Nephron progenitor cell (in vitro differentiated cells): Measurements from ENCODE around the gene CST9.
A peak's percentile ranks its signal among the peaks of the same experiment; 100 is the strongest.

ENCODE experiments used
- DNase-seq: peaks from one replicate; pipeline ENCODE4 v3.0.0; 2021
- H3K27ac Mint-ChIP-seq: 2 replicates; pipeline ENCODE4 v1.8.0; 2021; ENCODE audit warnings: mild to moderate bottlenecking, moderate library complexity, mixed read lengths
- H3K27me3 Mint-ChIP-seq: 2 replicates; pipeline ENCODE4 v1.8.0; 2021; ENCODE audit warnings: mild to moderate bottlenecking, low read depth, mixed read lengths; ENCODE audit not compliant: poor library complexity
- H3K36me3 Mint-ChIP-seq: 2 replicates; pipeline ENCODE4 v1.8.0; 2021; ENCODE audit warnings: low read depth, mixed read lengths
- H3K4me1 Mint-ChIP-seq: 2 replicates; pipeline ENCODE4 v1.8.0; 2021; ENCODE audit warnings: mixed read lengths
- H3K4me3 Mint-ChIP-seq: 2 replicates; pipeline ENCODE4 v1.8.0; 2021; ENCODE audit warnings: mild to moderate bottlenecking, moderate library complexity, mixed read lengths
- H3K9me3 Mint-ChIP-seq: 2 replicates; pipeline ENCODE4 v1.8.0; 2021; ENCODE audit warnings: mild to moderate bottlenecking, moderate library complexity, mixed read lengths
- TF ChIP-seq, protein P1 (sequence below): fragments of 200-600 bp; sonication (generic); IDR thresholded peaks from 2 replicates; pipeline ENCODE4 v1.5.0; 2021; ENCODE audit warnings: antibody characterized with exemption

The CST9 gene

DNA sequence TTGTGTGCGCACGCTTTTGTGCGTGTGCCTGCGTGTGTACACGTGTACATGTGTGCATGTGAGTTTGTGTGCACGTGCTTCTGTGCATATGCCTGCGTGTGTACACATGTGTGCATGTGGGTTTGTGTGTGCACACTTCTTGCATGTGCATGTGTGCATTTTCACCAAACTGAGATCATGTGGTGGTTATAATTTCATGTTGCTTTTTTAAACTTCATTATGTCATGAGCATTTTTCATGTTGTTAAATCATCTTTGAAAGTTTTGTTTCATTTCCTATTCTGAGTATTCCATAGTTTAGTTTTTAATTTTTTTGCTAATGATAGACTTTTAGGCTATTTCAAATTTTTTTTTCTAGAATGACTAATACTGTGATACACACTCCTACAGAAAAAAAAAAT is 38.4 kb upstream of the CST9 start:
- Mint-ChIP-seq H3K4me3 (no peak overlapping the region), H3K36me3 (no peaks in the 10 kb centered on the region), H3K27me3 (no peaks in the 10 kb centered on the region), H3K27ac (no peak overlapping the region), H3K9me3 (no peaks in the 10 kb centered on the region), H3K4me1 (peaks cover 22% of the 10 kb centered on the region)
- no peak for DNase-seq
- TF ChIP-seq, protein P1, sequence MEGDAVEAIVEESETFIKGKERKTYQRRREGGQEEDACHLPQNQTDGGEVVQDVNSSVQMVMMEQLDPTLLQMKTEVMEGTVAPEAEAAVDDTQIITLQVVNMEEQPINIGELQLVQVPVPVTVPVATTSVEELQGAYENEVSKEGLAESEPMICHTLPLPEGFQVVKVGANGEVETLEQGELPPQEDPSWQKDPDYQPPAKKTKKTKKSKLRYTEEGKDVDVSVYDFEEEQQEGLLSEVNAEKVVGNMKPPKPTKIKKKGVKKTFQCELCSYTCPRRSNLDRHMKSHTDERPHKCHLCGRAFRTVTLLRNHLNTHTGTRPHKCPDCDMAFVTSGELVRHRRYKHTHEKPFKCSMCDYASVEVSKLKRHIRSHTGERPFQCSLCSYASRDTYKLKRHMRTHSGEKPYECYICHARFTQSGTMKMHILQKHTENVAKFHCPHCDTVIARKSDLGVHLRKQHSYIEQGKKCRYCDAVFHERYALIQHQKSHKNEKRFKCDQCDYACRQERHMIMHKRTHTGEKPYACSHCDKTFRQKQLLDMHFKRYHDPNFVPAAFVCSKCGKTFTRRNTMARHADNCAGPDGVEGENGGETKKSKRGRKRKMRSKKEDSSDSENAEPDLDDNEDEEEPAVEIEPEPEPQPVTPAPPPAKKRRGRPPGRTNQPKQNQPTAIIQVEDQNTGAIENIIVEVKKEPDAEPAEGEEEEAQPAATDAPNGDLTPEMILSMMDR = no peak

DNA sequence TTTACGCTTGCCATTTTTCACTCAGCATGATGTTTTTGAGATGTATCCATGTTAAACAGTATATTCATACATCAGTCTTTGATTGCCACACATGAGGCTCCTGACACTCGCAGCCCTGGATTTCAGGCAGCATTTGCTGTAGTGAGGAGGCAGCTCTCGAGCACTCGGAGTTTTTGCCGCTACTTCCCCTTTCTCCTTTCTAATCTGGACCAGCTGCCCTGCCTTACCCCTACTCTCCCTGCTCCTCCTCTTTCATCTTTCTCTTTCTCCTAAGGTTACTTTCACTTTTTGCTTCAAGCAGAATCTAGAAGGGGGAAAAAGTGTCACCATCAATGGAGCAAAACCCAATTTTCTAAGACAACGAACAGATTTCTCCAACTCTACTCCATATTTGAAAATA is 37.9 kb upstream of the CST9 start:
- H3K27me3 Mint-ChIP-seq = no peaks in the 10 kb centered on the region
- peaks cover 27% of the 10 kb centered on the region for H3K4me1 Mint-ChIP-seq
- no peaks in the 10 kb centered on the region for H3K36me3 Mint-ChIP-seq
- no peaks in the 10 kb centered on the region for H3K9me3 Mint-ChIP-seq
- no peak overlapping the region for H3K4me3 Mint-ChIP-seq
- TF ChIP-seq, protein P1 = no peak
- no peak for DNase-seq
- no peak overlapping the region for H3K27ac Mint-ChIP-seq

DNA sequence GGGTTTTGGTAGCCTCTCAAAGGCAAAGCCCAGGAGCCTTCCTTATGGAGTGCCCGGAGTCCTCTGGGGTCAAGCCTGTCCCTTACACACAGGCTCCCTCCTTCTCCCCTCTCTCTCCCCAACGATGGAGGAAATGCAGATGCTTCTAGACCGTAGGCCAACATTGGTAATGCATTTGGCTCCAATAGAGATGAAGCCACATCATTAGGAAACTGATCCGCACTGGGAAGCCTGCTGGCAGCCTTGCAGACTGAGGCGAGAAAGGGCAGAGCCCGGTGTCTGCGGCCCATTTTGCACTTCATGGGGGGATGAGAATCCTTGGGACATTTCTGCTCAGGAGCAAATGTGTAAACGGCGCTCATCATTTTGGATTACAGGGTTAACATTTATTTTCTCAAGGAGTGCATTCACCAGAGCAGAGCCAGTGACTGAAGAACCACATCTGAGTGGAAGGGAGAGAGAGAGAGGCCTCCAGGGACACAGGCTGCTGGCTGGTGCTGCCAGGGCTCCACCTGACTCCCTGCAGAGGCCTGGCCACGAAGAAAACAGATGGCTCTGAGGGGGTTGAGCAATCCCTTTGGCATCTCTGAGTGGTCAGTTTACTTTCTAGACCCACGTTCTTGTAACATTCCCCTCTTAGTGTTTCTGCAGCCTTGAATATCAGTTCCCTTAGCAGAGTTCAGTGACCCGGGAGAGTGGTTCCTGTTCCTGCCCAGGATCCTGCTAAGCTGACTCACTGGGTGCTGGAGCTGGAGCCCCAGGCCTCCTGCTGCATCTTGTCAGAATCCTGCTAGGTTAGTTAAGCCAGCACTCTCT is 36.4 kb upstream of the CST9 start:
- no peak overlapping the region for H3K4me3 Mint-ChIP-seq
- TF ChIP-seq, protein P1 = no peak
- H3K4me1 Mint-ChIP-seq = peaks cover 29% of the 10 kb centered on the region
- DNase-seq = no peak
- no peak overlapping the region for H3K27ac Mint-ChIP-seq
- H3K27me3 Mint-ChIP-seq = no peaks in the 10 kb centered on the region
- no peaks in the 10 kb centered on the region for H3K36me3 Mint-ChIP-seq
- no peaks in the 10 kb centered on the region for H3K9me3 Mint-ChIP-seq

DNA sequence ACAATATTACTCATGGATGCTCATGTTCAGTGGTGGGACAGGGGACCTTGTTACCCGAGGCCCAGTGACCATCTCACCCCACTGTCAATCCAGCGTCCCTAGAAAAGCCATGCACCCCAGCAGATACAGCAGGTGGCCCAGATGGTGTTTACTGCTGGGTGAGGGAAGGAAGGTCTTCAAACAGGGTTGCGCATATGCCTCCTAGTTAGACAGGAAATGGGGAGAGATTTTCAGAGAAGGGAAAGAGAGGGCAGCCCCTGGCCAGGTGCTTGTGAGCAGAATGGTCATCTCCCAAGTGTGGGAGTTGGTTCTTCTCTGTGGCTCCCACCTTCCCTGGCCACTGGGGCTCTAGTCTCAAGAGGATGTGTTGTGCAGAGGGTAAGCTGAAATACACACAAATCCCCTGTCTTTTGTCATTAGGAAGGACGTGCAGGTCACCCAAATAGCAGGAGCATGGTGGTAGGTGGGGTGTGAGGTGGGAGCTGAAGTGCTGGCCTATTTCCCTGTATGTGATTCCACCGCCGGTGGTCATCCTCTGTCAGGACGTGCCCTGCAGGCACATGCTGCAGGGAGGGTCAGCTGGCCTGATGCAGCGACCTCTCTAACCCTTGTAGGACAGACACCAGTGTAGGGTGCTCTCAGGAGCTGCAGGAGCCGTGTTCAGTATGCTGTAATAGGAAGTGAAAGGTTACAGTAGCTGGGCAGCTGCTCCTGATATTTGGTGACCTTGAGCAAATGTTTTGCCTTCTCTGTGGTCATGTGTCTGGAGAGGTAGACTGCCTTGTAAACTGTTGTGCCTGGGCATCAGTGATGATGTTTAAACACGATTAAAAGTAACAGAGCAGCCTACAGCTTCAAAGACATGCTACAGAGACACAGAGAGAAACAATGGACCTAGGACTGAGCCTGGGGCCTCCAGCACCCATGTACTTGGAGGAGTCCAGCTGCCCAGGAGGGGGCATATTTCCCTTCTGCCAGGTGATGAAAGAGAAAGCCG is 35.3 kb upstream of the CST9 start:
- peak overlapping the region; percentile 25 for H3K27ac Mint-ChIP-seq

DNA sequence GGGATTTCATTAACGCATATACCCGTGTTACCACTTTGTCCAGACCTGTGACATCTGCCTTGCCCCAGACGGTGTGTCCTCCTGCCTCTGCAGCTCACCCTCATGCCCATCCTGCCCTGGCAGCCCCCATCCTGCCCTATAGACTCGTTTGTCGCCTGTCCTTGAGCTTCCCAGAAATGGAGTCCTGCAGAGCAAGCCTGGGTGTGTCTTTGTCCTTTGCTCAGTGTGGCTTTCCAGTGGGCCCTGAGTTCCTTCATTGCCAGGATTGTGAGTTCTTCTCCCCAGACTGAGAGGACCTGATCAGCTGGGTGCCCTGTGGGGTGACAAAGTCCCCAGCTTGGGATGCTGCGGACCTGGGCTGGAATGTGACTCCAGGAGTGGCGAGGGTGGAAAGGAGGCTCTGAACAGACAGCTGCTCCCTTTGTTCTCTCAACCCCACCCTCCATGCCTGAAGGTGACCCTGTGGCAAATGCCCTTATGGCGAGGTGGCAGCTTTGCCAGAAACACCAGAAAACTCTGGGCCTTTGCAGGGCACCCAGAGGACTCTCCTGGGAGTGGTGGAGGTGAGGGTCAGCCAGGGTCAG is 34.4 kb upstream of the CST9 start:
- TF ChIP-seq, protein P1 = no peak
- Mint-ChIP-seq H3K9me3 (no peaks in the 10 kb centered on the region), H3K4me1 (peaks cover 50% of the 10 kb centered on the region), H3K27me3 (peaks cover 6% of the 10 kb centered on the region), H3K36me3 (peaks cover under 1% of the 10 kb centered on the region), H3K4me3 (no peak overlapping the region), H3K27ac (no peak overlapping the region)
- DNase-seq = no peak

More for the DNA sequence above, 35.3 kb upstream of the CST9 start:
- no peak for DNase-seq
- H3K36me3 Mint-ChIP-seq = no peaks in the 10 kb centered on the region
- no peak overlapping the region for H3K4me3 Mint-ChIP-seq
- peaks cover 5% of the 10 kb centered on the region for H3K27me3 Mint-ChIP-seq
- H3K9me3 Mint-ChIP-seq = no peaks in the 10 kb centered on the region
- peaks cover 41% of the 10 kb centered on the region for H3K4me1 Mint-ChIP-seq
- TF ChIP-seq, protein P1 = no peak
